Measurements from ENCODE around the gene RPTOR. TPM values are rescaled to one million over a fixed set of nuclear protein-coding genes. Genes with fewer than 3 reads are reported as not detected.

The RPTOR gene
- polyA plus RNA-seq, 1 donor (not counting 4 experiments of a cell fraction or from before 2014, with no cell fraction given) = 4.0 TPM

GRCh38 chr17:80860101-80860671 lies 315.5 kb downstream of the RPTOR start:
- Histone ChIP-seq H3K27me3 (ENCODE audit: control insufficient read depth, extremely low read depth, insufficient read depth, low read length) (no peaks in the 10 kb centered on the region), H4K20me1 (ENCODE audit: control insufficient read depth, extremely low read depth, insufficient read depth, low read length) (no peaks in the 10 kb centered on the region), H3K27ac (ENCODE audit: control insufficient read depth, insufficient read depth, low read length) (peak overlapping the region; percentile 99), H3K4me1 (ENCODE audit: control insufficient read depth, extremely low read depth, insufficient read depth, low read length) (peaks cover 54% of the 10 kb centered on the region), H3K36me3 (ENCODE audit: control insufficient read depth in 2 of 2, extremely low read depth in 1 of 2, insufficient read depth in 2 of 2, low read length in 2 of 2) (peaks cover 1 to 17% of the 10 kb centered on the region in 2 experiments), H3K9me3 (ENCODE audit: control insufficient read depth, low read depth, low read length) (no peaks in the 10 kb centered on the region), H3K9me1 (ENCODE audit: control insufficient read depth, extremely low read depth, insufficient read depth, low read length) (no peaks in the 10 kb centered on the region), H3K4me2 (ENCODE audit: control insufficient read depth, extremely low read depth, insufficient read depth, low read depth, low read length) (no peak overlapping the region), H3K4me3 (ENCODE audit: control insufficient read depth in 2 of 3, extremely low read depth in 1 of 3, insufficient read depth in 2 of 3, low read depth in 1 of 3, low read length in 3 of 3) (no peak overlapping the region), H3K79me2 (ENCODE audit: control insufficient read depth, insufficient read depth, low read length) (no peaks in the 10 kb centered on the region), H2AFZ (ENCODE audit: control insufficient read depth, low read length) (no peak overlapping the region), H3K9ac (ENCODE audit: control insufficient read depth, extremely low read depth, insufficient read depth, low read length) (no peak overlapping the region)
- TF ChIP-seq CTCF (optimal IDR thresholded peaks at IDR 0.05 in 1 of 3, IDR thresholded peaks at IDR 0.05 in 1 of 3, conservative IDR thresholded peaks at IDR 0.05 in 1 of 3; ENCODE audit: extremely low read depth in 1 of 3, insufficient read depth in 2 of 3, low read length in 3 of 3) = no peak
- TF ChIP-seq EZH2 (IDR thresholded peaks at IDR 0.05; ENCODE audit: low read length) = no peak
- dilution Hi-C loops (cut with MboI; ENCODE audit: extremely low pct_ligation_motif_present, low sequenced_read_pairs) = no loop called here
- DNase-seq (ENCODE audit: low read depth, low spot score) = no peak
- no peak for FAIRE-seq

- TF ChIP-seq CTCF (optimal IDR thresholded peaks at IDR 0.05 in 1 of 3, IDR thresholded peaks at IDR 0.05 in 1 of 3, conservative IDR thresholded peaks at IDR 0.05 in 1 of 3; ENCODE audit: extremely low read depth in 1 of 3, insufficient read depth in 2 of 3, low read length in 3 of 3) (no peak), EZH2 (IDR thresholded peaks at IDR 0.05; ENCODE audit: low read length) (no peak)
- no peaks in the 10 kb centered on the region for H4K20me1 ChIP-seq (ENCODE audit: control insufficient read depth, extremely low read depth, insufficient read depth, low read length)
- H3K27me3 ChIP-seq (ENCODE audit: control insufficient read depth, extremely low read depth, insufficient read depth, low read length) = no peaks in the 10 kb centered on the region
- H2AFZ ChIP-seq (ENCODE audit: control insufficient read depth, low read length) = no peak overlapping the region
- H3K79me2 ChIP-seq (ENCODE audit: control insufficient read depth, insufficient read depth, low read length) = no peaks in the 10 kb centered on the region
- FAIRE-seq = peak; percentile 9
- H3K9me1 ChIP-seq (ENCODE audit: control insufficient read depth, extremely low read depth, insufficient read depth, low read length) = no peaks in the 10 kb centered on the region
- dilution Hi-C loops (cut with MboI; ENCODE audit: extremely low pct_ligation_motif_present, low sequenced_read_pairs) = no loop called here
- peaks cover 1 to 17% of the 10 kb centered on the region in 2 experiments for H3K36me3 ChIP-seq (ENCODE audit: control insufficient read depth in 2 of 2, extremely low read depth in 1 of 2, insufficient read depth in 2 of 2, low read length in 2 of 2)
- H3K4me3 ChIP-seq (ENCODE audit: control insufficient read depth in 2 of 3, extremely low read depth in 1 of 3, insufficient read depth in 2 of 3, low read depth in 1 of 3, low read length in 3 of 3) = no peak overlapping the region
- H3K9ac ChIP-seq (ENCODE audit: control insufficient read depth, extremely low read depth, insufficient read depth, low read length) = no peak overlapping the region
- no peak overlapping the region for H3K4me2 ChIP-seq (ENCODE audit: control insufficient read depth, extremely low read depth, insufficient read depth, low read depth, low read length)
- H3K4me1 ChIP-seq (ENCODE audit: control insufficient read depth, extremely low read depth, insufficient read depth, low read length) = peaks cover 47% of the 10 kb centered on the region
- no peak for DNase-seq (ENCODE audit: low read depth, low spot score)
- H3K9me3 ChIP-seq (ENCODE audit: control insufficient read depth, low read depth, low read length) = no peaks in the 10 kb centered on the region
- H3K27ac ChIP-seq (ENCODE audit: control insufficient read depth, insufficient read depth, low read length) = peak overlapping the region; percentile 78
Measured at GRCh38 chr17:80860703-80861417, 316.2 kb downstream of the RPTOR start.

Measured in keratinocyte (primary cell).